GM12801 (cell line): ENCODE data around the gene COA5.

Experiments
- CTCF ChIP-seq: IDR thresholded peaks from one replicate; pipeline ENCODE4 v1.5.1; 2011; ENCODE audit warnings: control low read depth; ENCODE audit not compliant: insufficient read length; ENCODE audit errors: extremely low read depth

COA5 gene

GRCh38 chr2:98608116-98608961, at the start of gene COA5, which contains the start of gene UNC50:
COA5 (minus strand) TSS chr2:98608512; CDS start chr2:98608405, 107 bp downstream.
UNC50 (plus strand) TSS chr2:98608589; CDS start chr2:98609760, 1,171 bp downstream.
- no peak for TF ChIP-seq CTCF

- no peak for TF ChIP-seq CTCF
Measured at GRCh38 chr2:98656800-98657199, 48.5 kb upstream of the COA5 start.

GRCh38 chr2:98654699-98655495, 46.6 kb upstream of the COA5 start:
- no peak for TF ChIP-seq CTCF

- TF ChIP-seq CTCF, result no peak
Measured at GRCh38 chr2:98650998-98651397, 42.7 kb upstream of the COA5 start.

- no peak for TF ChIP-seq CTCF
Measured at GRCh38 chr2:98649992-98650375, 41.7 kb upstream of the COA5 start.

GRCh38 chr2:98649135-98649991, 41.1 kb upstream of the COA5 start:
- peak; percentile 97 for TF ChIP-seq CTCF

- TF ChIP-seq CTCF, result no peak
Measured at GRCh38 chr2:98648451-98648850, 40.1 kb upstream of the COA5 start.
